ACC112 (cell line): ENCODE data around the gene NBPF6.
"Not testable (repeated sequence)": the region's sequence is repeated elsewhere in the genome, so short reads cannot be mapped to it uniquely, and the experiment has no call there.

Experiments used
- H2AFZ ChIP-seq: fragments of 200-600 bp; sonication (generic); one replicate; pipeline ENCODE4 v1.6.0; 2017; ENCODE audit warnings: antibody characterized with exemption, low read length; ENCODE audit not compliant: unreplicated experiment
- H3K27ac ChIP-seq: fragments of 200-600 bp; sonication (generic); 2 replicates; pipeline ENCODE4 v1.5.1; 2014; ENCODE audit warnings: low read depth, mild to moderate bottlenecking, antibody characterized with exemption, low read length, moderate library complexity
- H3K27me3 ChIP-seq: fragments of 200-600 bp; sonication (generic); 2 replicates; pipeline ENCODE4 v1.6.1; 2014; ENCODE audit warnings: mild to moderate bottlenecking, antibody characterized with exemption, low read length, moderate library complexity, mixed read lengths; ENCODE audit not compliant: insufficient read depth
- H3K36me3 ChIP-seq: fragments of 200-600 bp; sonication (generic); 2 replicates; pipeline ENCODE4 v1.6.1; 2016; ENCODE audit warnings: mild to moderate bottlenecking, antibody characterized with exemption, low read length, moderate library complexity, mixed read lengths; ENCODE audit not compliant: insufficient read depth
- H3K4me1 ChIP-seq: fragments of 200-600 bp; sonication (generic); one replicate; pipeline ENCODE4 v1.6.1; 2016; ENCODE audit warnings: low read length, mixed read lengths; ENCODE audit not compliant: insufficient read depth, unreplicated experiment, control insufficient read depth
- H3K4me3 ChIP-seq: fragments of 200-600 bp; sonication (generic); 2 replicates; pipeline ENCODE4 v1.5.1; 2014; ENCODE audit warnings: mild to moderate bottlenecking, low read depth, low read length
- H3K79me2 ChIP-seq: fragments of 200-600 bp; sonication (generic); one replicate; pipeline ENCODE4 v1.6.0; 2016; ENCODE audit warnings: low read length; ENCODE audit not compliant: control insufficient read depth, unreplicated experiment, insufficient read depth

The NBPF6 gene

GRCh38 chr1:108461758-108462157 is 11.6 kb downstream of the NBPF6 start:
- not testable (repeated sequence) for H3K4me3 ChIP-seq, H3K79me2 ChIP-seq, H3K27ac ChIP-seq, H2AFZ ChIP-seq, H3K4me1 ChIP-seq, H3K27me3 ChIP-seq, H3K36me3 ChIP-seq

GRCh38 chr1:108463962-108464361 is 13.8 kb downstream of the NBPF6 start:
- not testable (repeated sequence) for H3K79me2 ChIP-seq, H2AFZ ChIP-seq, H3K27me3 ChIP-seq, H3K4me1 ChIP-seq, H3K4me3 ChIP-seq, H3K27ac ChIP-seq, H3K36me3 ChIP-seq

GRCh38 chr1:108466166-108466565 is 16.0 kb downstream of the NBPF6 start:
- H3K36me3 ChIP-seq, H2AFZ ChIP-seq, H3K27ac ChIP-seq, H3K79me2 ChIP-seq, H3K4me1 ChIP-seq, H3K4me3 ChIP-seq, H3K27me3 ChIP-seq: not testable (repeated sequence)

GRCh38 chr1:108467155-108467554 is 17.0 kb downstream of the NBPF6 start:
- H3K79me2 ChIP-seq, H3K4me3 ChIP-seq, H3K36me3 ChIP-seq, H3K27ac ChIP-seq, H2AFZ ChIP-seq, H3K27me3 ChIP-seq, H3K4me1 ChIP-seq: not testable (repeated sequence)

- H3K27me3 ChIP-seq, H3K79me2 ChIP-seq, H2AFZ ChIP-seq, H3K4me3 ChIP-seq, H3K36me3 ChIP-seq, H3K27ac ChIP-seq, H3K4me1 ChIP-seq: not testable (repeated sequence)
These were observed 20.6 kb downstream of the NBPF6 start for GRCh38 chr1:108470750-108471149.

GRCh38 chr1:108474516-108474915 is 24.4 kb downstream of the NBPF6 start:
- H2AFZ ChIP-seq, H3K4me3 ChIP-seq, H3K27ac ChIP-seq, H3K36me3 ChIP-seq, H3K4me1 ChIP-seq, H3K27me3 ChIP-seq, H3K79me2 ChIP-seq: not testable (repeated sequence)

GRCh38 chr1:108478429-108479015 is 28.4 kb downstream of the NBPF6 start:
- no peaks in the 10 kb centered on the region for H3K4me1 ChIP-seq
- no peak overlapping the region for H2AFZ ChIP-seq
- H3K4me3 ChIP-seq, result no peak overlapping the region
- no peaks in the 10 kb centered on the region for H3K79me2 ChIP-seq
- H3K27ac ChIP-seq, result no peak overlapping the region
- peaks cover 3% of the 10 kb centered on the region; the same call in 1 of the 2 replicates for H3K27me3 ChIP-seq
- no peaks in the 10 kb centered on the region for H3K36me3 ChIP-seq

GRCh38 chr1:108482708-108483107 is 32.6 kb downstream of the NBPF6 start:
- no peak overlapping the region for H3K27ac ChIP-seq
- H3K4me1 ChIP-seq, result no peaks in the 10 kb centered on the region
- no peak overlapping the region for H2AFZ ChIP-seq
- H3K4me3 ChIP-seq, result no peak overlapping the region
- peaks cover 7% of the 10 kb centered on the region; the same call in 1 of the 2 replicates for H3K27me3 ChIP-seq
- H3K36me3 ChIP-seq, result no peaks in the 10 kb centered on the region
- H3K79me2 ChIP-seq, result no peaks in the 10 kb centered on the region

- not testable (repeated sequence) for H3K27ac ChIP-seq, H3K27me3 ChIP-seq, H3K4me1 ChIP-seq, H3K79me2 ChIP-seq, H2AFZ ChIP-seq, H3K36me3 ChIP-seq, H3K4me3 ChIP-seq
These were observed 35.8 kb downstream of the NBPF6 start for GRCh38 chr1:108485990-108486389.

GRCh38 chr1:108486707-108487106 is 36.6 kb downstream of the NBPF6 start:
- not testable (repeated sequence) for H3K4me3 ChIP-seq, H3K27me3 ChIP-seq, H3K27ac ChIP-seq, H3K79me2 ChIP-seq, H3K36me3 ChIP-seq, H3K4me1 ChIP-seq, H2AFZ ChIP-seq

GRCh38 chr1:108495008-108495407 is 44.9 kb downstream of the NBPF6 start:
- not testable (repeated sequence) for H2AFZ ChIP-seq, H3K79me2 ChIP-seq, H3K27ac ChIP-seq, H3K4me1 ChIP-seq, H3K4me3 ChIP-seq, H3K27me3 ChIP-seq, H3K36me3 ChIP-seq
